Epidermal melanocyte (primary cell): ENCODE results near the gene NCL.
"Not testable (repeated sequence)": the region's sequence is repeated elsewhere in the genome, so short reads cannot be mapped to it uniquely, and the experiment has no call there.

Experiments
- DNase-seq: peaks from one replicate; pipeline ENCODE4 v3.0.0; 2011; ENCODE audit warnings: low spot score; ENCODE audit not compliant: insufficient read length

NCL gene

DNA sequence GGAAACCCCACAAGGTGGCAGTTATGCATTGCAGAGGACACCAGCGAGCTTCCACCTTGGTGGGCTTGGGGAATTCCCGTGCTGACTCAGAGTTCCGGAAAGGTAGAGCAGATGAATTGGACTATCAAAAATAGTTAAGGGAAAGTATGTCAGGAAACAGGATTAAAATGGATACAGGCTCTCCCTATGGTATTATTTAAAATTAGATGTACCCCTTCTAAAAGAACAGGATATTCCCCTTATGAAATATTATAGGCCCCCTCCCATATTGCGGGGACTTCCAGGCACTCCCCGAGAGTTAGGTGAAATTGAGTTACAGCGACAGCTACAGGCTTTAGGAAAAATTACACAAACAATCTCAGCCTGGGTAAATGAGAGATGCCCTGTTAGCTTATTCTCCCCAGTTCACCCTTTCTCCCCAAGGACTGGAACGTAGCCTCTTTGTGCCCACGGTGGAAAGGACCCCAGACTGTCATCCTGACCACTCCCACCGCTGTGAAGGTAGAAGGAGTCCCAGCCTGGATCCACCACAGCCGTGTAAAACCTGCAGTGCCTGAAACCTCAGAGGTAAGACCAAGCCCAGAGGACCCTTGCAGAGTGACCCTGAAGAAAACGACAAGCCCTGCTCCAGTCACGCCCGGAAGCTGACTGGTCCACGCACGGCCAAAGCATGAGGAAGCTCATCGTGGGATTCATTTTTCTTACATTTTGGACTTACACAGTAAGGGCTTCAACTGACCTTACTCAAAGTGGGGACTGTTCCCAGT is 58.5 kb downstream of the NCL start:
- not testable (repeated sequence) for DNase-seq

DNA sequence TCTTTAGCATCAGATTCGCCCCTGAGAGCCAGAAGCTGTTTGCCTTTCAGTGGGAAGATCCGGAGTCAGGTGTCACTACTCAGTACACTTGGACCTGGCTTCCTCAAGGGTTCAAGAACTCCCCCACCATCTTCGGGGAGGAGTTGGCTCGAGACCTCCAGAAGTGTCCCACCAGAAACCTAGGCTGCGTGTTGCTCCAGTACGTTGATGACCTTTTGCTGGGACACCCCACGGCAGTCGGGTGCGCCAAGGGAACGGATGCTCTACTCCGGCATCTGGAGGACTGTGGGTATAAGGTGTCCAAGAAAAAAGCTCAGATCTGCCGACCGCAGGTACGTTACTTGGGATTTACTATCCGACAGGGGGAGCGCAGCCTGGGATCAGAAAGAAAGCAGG is 60.1 kb downstream of the NCL start:
- not testable (repeated sequence) for DNase-seq
